SK-N-MC (cell line): Measurements from ENCODE around the gene ANP32A.

Experiments
- EZH2 ChIP-seq: fragments of 200-600 bp; sonication (generic); IDR thresholded peaks from one replicate; pipeline ENCODE4 v1.6.1; 2017; ENCODE audit warnings: antibody characterized with exemption
- POLR2AphosphoS5 ChIP-seq: IDR thresholded peaks from 2 replicates; pipeline ENCODE4 v1.6.1; 2012; ENCODE audit warnings: mild to moderate bottlenecking, low read depth, low read length, borderline replicate concordance

- TF ChIP-seq POLR2AphosphoS5 (no peak), EZH2 (no peak)
Observed at GRCh38 chr15:68733666-68734065, 87.0 kb downstream of the ANP32A start.
